SU-DHL-6 (cell line): ENCODE measurements around the gene ZNF438.

ENCODE experiments used
- EZH2phosphoT487 ChIP-seq: fragments of 200-600 bp; sonication (generic), shearing (Covaris generic); conservative IDR thresholded peaks from 2 replicates; pipeline ENCODE4 v1.6.1; 2018; ENCODE audit warnings: mild to moderate bottlenecking, antibody characterized with exemption, low read length, moderate library complexity, mixed read lengths
- TF ChIP-seq, protein P1 (sequence below): fragments of 200-600 bp; sonication (generic); IDR thresholded peaks from one replicate; pipeline ENCODE4 v1.5.1; 2017; ENCODE audit warnings: antibody characterized with exemption, mild to moderate bottlenecking, low read length, moderate library complexity; ENCODE audit not compliant: insufficient read depth, poor library complexity, severe bottlenecking

DNA sequence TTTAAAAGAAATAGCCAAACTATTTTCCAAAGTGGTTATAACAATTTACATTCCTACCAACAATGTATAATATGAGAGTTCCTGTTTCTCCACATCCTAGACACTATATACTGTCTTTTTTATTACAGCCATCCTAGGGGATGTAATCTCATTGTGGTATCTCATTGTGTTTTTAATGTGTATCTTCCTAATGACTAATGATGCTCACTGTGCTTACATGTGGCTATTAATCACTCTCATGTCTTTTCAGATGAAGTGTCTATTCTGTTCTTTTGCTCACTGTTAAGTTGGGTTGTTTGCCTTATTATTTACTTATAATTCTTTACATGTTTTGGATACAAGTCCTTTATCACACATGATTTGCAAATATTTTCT lies 71.8 kb downstream of the ZNF438 start:
- TF ChIP-seq, protein P1, sequence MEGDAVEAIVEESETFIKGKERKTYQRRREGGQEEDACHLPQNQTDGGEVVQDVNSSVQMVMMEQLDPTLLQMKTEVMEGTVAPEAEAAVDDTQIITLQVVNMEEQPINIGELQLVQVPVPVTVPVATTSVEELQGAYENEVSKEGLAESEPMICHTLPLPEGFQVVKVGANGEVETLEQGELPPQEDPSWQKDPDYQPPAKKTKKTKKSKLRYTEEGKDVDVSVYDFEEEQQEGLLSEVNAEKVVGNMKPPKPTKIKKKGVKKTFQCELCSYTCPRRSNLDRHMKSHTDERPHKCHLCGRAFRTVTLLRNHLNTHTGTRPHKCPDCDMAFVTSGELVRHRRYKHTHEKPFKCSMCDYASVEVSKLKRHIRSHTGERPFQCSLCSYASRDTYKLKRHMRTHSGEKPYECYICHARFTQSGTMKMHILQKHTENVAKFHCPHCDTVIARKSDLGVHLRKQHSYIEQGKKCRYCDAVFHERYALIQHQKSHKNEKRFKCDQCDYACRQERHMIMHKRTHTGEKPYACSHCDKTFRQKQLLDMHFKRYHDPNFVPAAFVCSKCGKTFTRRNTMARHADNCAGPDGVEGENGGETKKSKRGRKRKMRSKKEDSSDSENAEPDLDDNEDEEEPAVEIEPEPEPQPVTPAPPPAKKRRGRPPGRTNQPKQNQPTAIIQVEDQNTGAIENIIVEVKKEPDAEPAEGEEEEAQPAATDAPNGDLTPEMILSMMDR, result no peak
- TF ChIP-seq EZH2phosphoT487, result no peak
